ENCODE measurements around the gene FCHO1.

DNA sequence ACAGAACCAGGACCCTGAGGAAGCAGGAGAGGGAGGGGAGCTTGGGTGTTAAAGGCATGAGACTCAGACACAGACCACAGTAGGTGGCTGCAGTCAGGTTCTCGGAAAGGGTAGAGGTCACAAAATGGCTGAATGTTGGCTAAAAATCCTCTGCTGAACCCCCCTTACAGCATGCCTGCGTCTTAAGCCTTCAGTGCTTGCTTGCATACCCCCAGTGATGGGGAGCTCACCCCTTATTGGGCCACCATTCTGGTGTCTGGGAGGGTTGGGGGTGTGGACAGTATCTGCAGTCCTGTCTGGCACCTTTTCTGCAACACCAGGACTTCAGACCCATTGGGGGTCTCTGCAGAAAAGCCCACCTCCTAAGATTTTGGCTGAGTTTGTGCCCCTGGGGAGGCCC, 29.5 kb downstream of the FCHO1 start:
- TF ChIP-seq, protein P1, sequence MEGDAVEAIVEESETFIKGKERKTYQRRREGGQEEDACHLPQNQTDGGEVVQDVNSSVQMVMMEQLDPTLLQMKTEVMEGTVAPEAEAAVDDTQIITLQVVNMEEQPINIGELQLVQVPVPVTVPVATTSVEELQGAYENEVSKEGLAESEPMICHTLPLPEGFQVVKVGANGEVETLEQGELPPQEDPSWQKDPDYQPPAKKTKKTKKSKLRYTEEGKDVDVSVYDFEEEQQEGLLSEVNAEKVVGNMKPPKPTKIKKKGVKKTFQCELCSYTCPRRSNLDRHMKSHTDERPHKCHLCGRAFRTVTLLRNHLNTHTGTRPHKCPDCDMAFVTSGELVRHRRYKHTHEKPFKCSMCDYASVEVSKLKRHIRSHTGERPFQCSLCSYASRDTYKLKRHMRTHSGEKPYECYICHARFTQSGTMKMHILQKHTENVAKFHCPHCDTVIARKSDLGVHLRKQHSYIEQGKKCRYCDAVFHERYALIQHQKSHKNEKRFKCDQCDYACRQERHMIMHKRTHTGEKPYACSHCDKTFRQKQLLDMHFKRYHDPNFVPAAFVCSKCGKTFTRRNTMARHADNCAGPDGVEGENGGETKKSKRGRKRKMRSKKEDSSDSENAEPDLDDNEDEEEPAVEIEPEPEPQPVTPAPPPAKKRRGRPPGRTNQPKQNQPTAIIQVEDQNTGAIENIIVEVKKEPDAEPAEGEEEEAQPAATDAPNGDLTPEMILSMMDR (IDR thresholded peaks at IDR 0.05; ENCODE audit: borderline replicate concordance, extremely low read depth, low read length, poor library complexity, severe bottlenecking) = no peak
- TF ChIP-seq EZH2 (IDR thresholded peaks at IDR 0.05; ENCODE audit: borderline replicate concordance, low read depth, low read length, severe bottlenecking) = no peak
